ENCODE measurements around the gene CFAP206.

CFAP206 gene

GRCh38 chr6:87444362-87444761 lies 36.6 kb downstream of the CFAP206 start:
- DNase-seq (ENCODE audit: low read depth), result no peak
- no peak for TF ChIP-seq CTCF (conservative IDR thresholded peaks at IDR 0.05; ENCODE audit: low read depth, low read length)
- no peak overlapping the region for H3K4me3 ChIP-seq (ENCODE audit: low read depth, low read length)

- no peak for TF ChIP-seq CTCF (conservative IDR thresholded peaks at IDR 0.05; ENCODE audit: low read depth, low read length)
- no peak for DNase-seq (ENCODE audit: low read depth)
- H3K4me3 ChIP-seq (ENCODE audit: low read depth, low read length), result no peak overlapping the region
These were observed 57.3 kb downstream of the CFAP206 start for GRCh38 chr6:87465051-87465450.

GRCh38 chr6:87472525-87473418 lies 65.0 kb downstream of the CFAP206 start, which contains the start of gene SLC35A1:
Gene SLC35A1 (plus strand): TSS chr6:87472974. CDS start chr6:87473004, 30 bp downstream.
- peak; percentile 31 for TF ChIP-seq CTCF (conservative IDR thresholded peaks at IDR 0.05; ENCODE audit: low read depth, low read length)
- DNase-seq (ENCODE audit: low read depth), result peak; percentile 86
- peak within 1 kb of the TSS; percentile 96 for H3K4me3 ChIP-seq (ENCODE audit: low read depth, low read length)

GRCh38 chr6:87473419-87473903 lies 65.7 kb downstream of the CFAP206 start:
- peak; percentile 69 for DNase-seq (ENCODE audit: low read depth)
- H3K4me3 ChIP-seq (ENCODE audit: low read depth, low read length), result peak overlapping the region; percentile 96
- no peak for TF ChIP-seq CTCF (conservative IDR thresholded peaks at IDR 0.05; ENCODE audit: low read depth, low read length)

GRCh38 chr6:87481931-87482330 lies 74.2 kb downstream of the CFAP206 start:
- TF ChIP-seq CTCF (conservative IDR thresholded peaks at IDR 0.05; ENCODE audit: low read depth, low read length), result no peak
- no peak for DNase-seq (ENCODE audit: low read depth)
- H3K4me3 ChIP-seq (ENCODE audit: low read depth, low read length), result no peak overlapping the region

- H3K4me3 ChIP-seq (ENCODE audit: low read depth, low read length), result no peak overlapping the region
- DNase-seq (ENCODE audit: low read depth), result no peak
These were observed 74.6 kb downstream of the CFAP206 start for GRCh38 chr6:87482366-87482765.

More at GRCh38 chr6:87482366-87482765, 74.6 kb downstream of the CFAP206 start:
- TF ChIP-seq CTCF (conservative IDR thresholded peaks at IDR 0.05; ENCODE audit: low read depth, low read length), result no peak
